T-helper 2 cell treated with Interferon-gamma antibody and Interleukin-4, amounts not matched to agents 100 ng/mL and 5 ng/mL, for 36 hours (primary cell): ENCODE results near the gene RIN3. TPM values are rescaled to one million over a fixed set of nuclear protein-coding genes. Genes with fewer than 3 reads are reported as not detected.

Source experiments
- intact Hi-C: fragments of 100-400 bp; cut with micrococcal nuclease; formaldehyde crosslinking; loops from one replicate; pipeline ENCODE4 v1.15.1; 2023
- total RNA-seq: library from RNA; stranded (reverse); gene quantifications from 2 replicates; pipeline ENCODE4 v1.2.3, GENCODE V29; 2022

The RIN3 gene
- total RNA-seq, result 35.4 and 37.1 TPM in 2 replicates

- intact Hi-C loops, result no loop called here
Measured at GRCh38 chr14:92513204-92513965, at the start of gene RIN3. TSS of gene RIN3 (plus strand) at chr14:92513781. CDS start at chr14:92513933, 152 bp downstream.

- intact Hi-C loops, result no loop called here
Measured at GRCh38 chr14:92464156-92464555, 49.4 kb upstream of the RIN3 start.

GRCh38 chr14:92464716-92465115, 48.9 kb upstream of the RIN3 start:
- intact Hi-C loops, result no loop called here

- intact Hi-C loops, result no loop called here
Measured at GRCh38 chr14:92465353-92466055, 48.1 kb upstream of the RIN3 start.

- intact Hi-C loops, result no loop called here
Measured at GRCh38 chr14:92466059-92466458, 47.5 kb upstream of the RIN3 start.

- intact Hi-C loops, result no loop called here
Measured at GRCh38 chr14:92469515-92469914, 44.1 kb upstream of the RIN3 start.

- intact Hi-C loops, result no loop called here
Measured at GRCh38 chr14:92470215-92470614, 43.4 kb upstream of the RIN3 start.

GRCh38 chr14:92470811-92471210, 42.8 kb upstream of the RIN3 start:
- intact Hi-C loops, result no loop called here

GRCh38 chr14:92471919-92472318, 41.7 kb upstream of the RIN3 start:
- intact Hi-C loops, result no loop called here

- intact Hi-C loops, result no loop called here
Measured at GRCh38 chr14:92472860-92473259, 40.7 kb upstream of the RIN3 start.

- intact Hi-C loops, result no loop called here
Measured at GRCh38 chr14:92473261-92473968, 40.2 kb upstream of the RIN3 start.

GRCh38 chr14:92473969-92474535, 39.5 kb upstream of the RIN3 start:
- intact Hi-C loops, result no loop called here

- intact Hi-C loops, result no loop called here
Measured at GRCh38 chr14:92475037-92475436, 38.5 kb upstream of the RIN3 start.

GRCh38 chr14:92475451-92476187, 38.0 kb upstream of the RIN3 start:
- intact Hi-C loops, result no loop called here

- intact Hi-C loops, result no loop called here
Measured at GRCh38 chr14:92480856-92481255, 32.7 kb upstream of the RIN3 start.

- intact Hi-C loops, result no loop called here
Measured at GRCh38 chr14:92481386-92481785, 32.2 kb upstream of the RIN3 start.

GRCh38 chr14:92481811-92482555, 31.6 kb upstream of the RIN3 start:
- intact Hi-C loops, result no loop called here

GRCh38 chr14:92482621-92483319, 30.8 kb upstream of the RIN3 start:
- intact Hi-C loops, result no loop called here

- intact Hi-C loops, result no loop called here
Measured at GRCh38 chr14:92484132-92484823, 29.3 kb upstream of the RIN3 start.
